Measurements from ENCODE around the gene BMPR2. TPM values are rescaled to one million over a fixed set of nuclear protein-coding genes. Genes with fewer than 3 reads are reported as not detected.
"Not testable (repeated sequence)": the region's sequence is repeated elsewhere in the genome, so short reads cannot be mapped to it uniquely, and the experiment has no call there.

BMPR2 gene
- total and polyA plus RNA-seq, 4 donors, result 4.3 to 16.2 (median 7.7) TPM

DNA sequence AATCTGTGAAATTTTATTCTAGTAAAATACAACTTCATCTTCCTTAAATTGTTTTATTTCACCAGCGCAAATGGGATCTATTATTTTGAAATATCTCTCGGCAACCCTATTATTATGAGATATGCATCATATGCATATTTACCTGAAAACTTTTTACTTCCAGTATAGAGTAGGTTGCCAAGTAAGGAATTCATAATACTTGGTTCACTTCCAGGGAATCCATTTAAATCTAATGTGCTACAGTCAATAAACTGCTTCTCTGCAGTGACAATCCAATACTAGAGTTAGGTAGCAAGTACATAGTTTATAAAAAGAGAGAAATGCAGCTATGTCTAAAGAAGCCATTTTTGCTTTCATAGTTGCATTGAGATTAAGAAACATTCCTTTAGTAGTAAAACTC is 169.8 kb downstream of the BMPR2 start:
- Histone ChIP-seq H3K4me1 (ENCODE audit: control insufficient read depth in 4 of 4, insufficient read depth in 4 of 4, low read length in 3 of 4) (no peaks in the 10 kb centered on the region), H3K9me3 (ENCODE audit: control insufficient read depth in 4 of 4, low read length in 3 of 4) (no peaks in the 10 kb centered on the region), H3K36me3 (ENCODE audit: control insufficient read depth in 4 of 4, insufficient read depth in 3 of 4, low read depth in 1 of 4, low read length in 3 of 4) (peaks cover 0 to 3% (median under 1%) of the 10 kb centered on the region in 4 donors), H3K27ac (ENCODE audit: low read depth in 1 of 2, low read length in 2 of 2) (no peak overlapping the region), H3K4me3 (ENCODE audit: low read depth in 1 of 3, low read length in 3 of 3) (no peak overlapping the region), H3K27me3 (ENCODE audit: control insufficient read depth in 4 of 4, insufficient read depth in 4 of 4, low read length in 3 of 4) (no peaks in the 10 kb centered on the region), H3K9ac (ENCODE audit: low read depth in 1 of 2, low read length in 2 of 2) (no peak overlapping the region)
- TF ChIP-seq NR2F2 (IDR thresholded peaks at IDR 0.05), result no peak
- TF ChIP-seq MAX (IDR thresholded peaks at IDR 0.05), result no peak
- no peak for TF ChIP-seq GABPA (IDR thresholded peaks at IDR 0.05 in 1 of 2, conservative IDR thresholded peaks at IDR 0.05 in 1 of 2)
- no peak for TF ChIP-seq FOXA2 (IDR thresholded peaks at IDR 0.05)
- 97% methylated on average over 2 of the region's 2 CpGs for WGBS
- no peak for DNase-seq (ENCODE audit: low spot score)

- H3K27me3 ChIP-seq (ENCODE audit: control insufficient read depth in 4 of 4, insufficient read depth in 4 of 4, low read length in 3 of 4); H3K4me1 ChIP-seq (ENCODE audit: control insufficient read depth in 4 of 4, insufficient read depth in 4 of 4, low read length in 3 of 4); DNase-seq (ENCODE audit: low spot score); H3K4me3 ChIP-seq (ENCODE audit: low read depth in 1 of 3, low read length in 3 of 3); H3K9ac ChIP-seq (ENCODE audit: low read depth in 1 of 2, low read length in 2 of 2); H3K36me3 ChIP-seq (ENCODE audit: control insufficient read depth in 4 of 4, insufficient read depth in 3 of 4, low read depth in 1 of 4, low read length in 3 of 4); H3K27ac ChIP-seq (ENCODE audit: low read depth in 1 of 2, low read length in 2 of 2); H3K9me3 ChIP-seq (ENCODE audit: control insufficient read depth in 4 of 4, low read length in 3 of 4): not testable (repeated sequence)
- WGBS, result 96% methylated on average over 13 of the region's 13 CpGs
Observed at GRCh38 chr2:202546499-202547141, 170.5 kb downstream of the BMPR2 start.

GRCh38 chr2:202548240-202548639 is 172.1 kb downstream of the BMPR2 start:
- TF ChIP-seq, protein P1, sequence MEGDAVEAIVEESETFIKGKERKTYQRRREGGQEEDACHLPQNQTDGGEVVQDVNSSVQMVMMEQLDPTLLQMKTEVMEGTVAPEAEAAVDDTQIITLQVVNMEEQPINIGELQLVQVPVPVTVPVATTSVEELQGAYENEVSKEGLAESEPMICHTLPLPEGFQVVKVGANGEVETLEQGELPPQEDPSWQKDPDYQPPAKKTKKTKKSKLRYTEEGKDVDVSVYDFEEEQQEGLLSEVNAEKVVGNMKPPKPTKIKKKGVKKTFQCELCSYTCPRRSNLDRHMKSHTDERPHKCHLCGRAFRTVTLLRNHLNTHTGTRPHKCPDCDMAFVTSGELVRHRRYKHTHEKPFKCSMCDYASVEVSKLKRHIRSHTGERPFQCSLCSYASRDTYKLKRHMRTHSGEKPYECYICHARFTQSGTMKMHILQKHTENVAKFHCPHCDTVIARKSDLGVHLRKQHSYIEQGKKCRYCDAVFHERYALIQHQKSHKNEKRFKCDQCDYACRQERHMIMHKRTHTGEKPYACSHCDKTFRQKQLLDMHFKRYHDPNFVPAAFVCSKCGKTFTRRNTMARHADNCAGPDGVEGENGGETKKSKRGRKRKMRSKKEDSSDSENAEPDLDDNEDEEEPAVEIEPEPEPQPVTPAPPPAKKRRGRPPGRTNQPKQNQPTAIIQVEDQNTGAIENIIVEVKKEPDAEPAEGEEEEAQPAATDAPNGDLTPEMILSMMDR (IDR thresholded peaks at IDR 0.05; ENCODE audit: low read depth, low read length, missing input control), result no peak
- TF ChIP-seq SP1 (IDR thresholded peaks at IDR 0.05) (no peak), FOXA2 (IDR thresholded peaks at IDR 0.05) (no peak), JUND (IDR thresholded peaks at IDR 0.05) (no peak), EGR1 (IDR thresholded peaks at IDR 0.05; ENCODE audit: low read depth in 2 of 2) (no peak), RXRA (IDR thresholded peaks at IDR 0.05) (no peak), FOXA1 (IDR thresholded peaks at IDR 0.05) (no peak), TAF1 (conservative IDR thresholded peaks at IDR 0.05) (no peak), REST (IDR thresholded peaks at IDR 0.05) (no peak)
- TF ChIP-seq, protein P2, sequence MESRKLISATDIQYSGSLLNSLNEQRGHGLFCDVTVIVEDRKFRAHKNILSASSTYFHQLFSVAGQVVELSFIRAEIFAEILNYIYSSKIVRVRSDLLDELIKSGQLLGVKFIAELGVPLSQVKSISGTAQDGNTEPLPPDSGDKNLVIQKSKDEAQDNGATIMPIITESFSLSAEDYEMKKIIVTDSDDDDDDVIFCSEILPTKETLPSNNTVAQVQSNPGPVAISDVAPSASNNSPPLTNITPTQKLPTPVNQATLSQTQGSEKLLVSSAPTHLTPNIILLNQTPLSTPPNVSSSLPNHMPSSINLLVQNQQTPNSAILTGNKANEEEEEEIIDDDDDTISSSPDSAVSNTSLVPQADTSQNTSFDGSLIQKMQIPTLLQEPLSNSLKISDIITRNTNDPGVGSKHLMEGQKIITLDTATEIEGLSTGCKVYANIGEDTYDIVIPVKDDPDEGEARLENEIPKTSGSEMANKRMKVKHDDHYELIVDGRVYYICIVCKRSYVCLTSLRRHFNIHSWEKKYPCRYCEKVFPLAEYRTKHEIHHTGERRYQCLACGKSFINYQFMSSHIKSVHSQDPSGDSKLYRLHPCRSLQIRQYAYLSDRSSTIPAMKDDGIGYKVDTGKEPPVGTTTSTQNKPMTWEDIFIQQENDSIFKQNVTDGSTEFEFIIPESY (IDR thresholded peaks at IDR 0.05), result no peak
- TF ChIP-seq, protein P3, sequence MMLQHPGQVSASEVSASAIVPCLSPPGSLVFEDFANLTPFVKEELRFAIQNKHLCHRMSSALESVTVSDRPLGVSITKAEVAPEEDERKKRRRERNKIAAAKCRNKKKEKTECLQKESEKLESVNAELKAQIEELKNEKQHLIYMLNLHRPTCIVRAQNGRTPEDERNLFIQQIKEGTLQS (IDR thresholded peaks at IDR 0.05), result no peak
- no peak overlapping the region for H3K27ac ChIP-seq (ENCODE audit: low read depth in 1 of 2, low read length in 2 of 2)
- no peaks in the 10 kb centered on the region for H3K27me3 ChIP-seq (ENCODE audit: control insufficient read depth in 4 of 4, insufficient read depth in 4 of 4, low read length in 3 of 4)
- DNase-seq (ENCODE audit: low spot score), result no peak
- H3K36me3 ChIP-seq (ENCODE audit: control insufficient read depth in 4 of 4, insufficient read depth in 3 of 4, low read depth in 1 of 4, low read length in 3 of 4), result peaks cover 0 to 3% (median 1%) of the 10 kb centered on the region in 4 donors
- no peaks in the 10 kb centered on the region for H3K4me1 ChIP-seq (ENCODE audit: control insufficient read depth in 4 of 4, insufficient read depth in 4 of 4, low read length in 3 of 4)
- H3K4me3 ChIP-seq (ENCODE audit: low read depth in 1 of 3, low read length in 3 of 3), result no peak overlapping the region
- H3K9ac ChIP-seq (ENCODE audit: low read depth in 1 of 2, low read length in 2 of 2), result no peak overlapping the region
- H3K9me3 ChIP-seq (ENCODE audit: control insufficient read depth in 4 of 4, low read length in 3 of 4), result no peaks in the 10 kb centered on the region
- WGBS, result 95% methylated on average over 2 of the region's 2 CpGs

- peaks cover 1 to 18% (median 10%) of the 10 kb centered on the region in 4 donors for H3K36me3 ChIP-seq (ENCODE audit: control insufficient read depth in 4 of 4, insufficient read depth in 3 of 4, low read depth in 1 of 4, low read length in 3 of 4)
- not testable (repeated sequence) for H3K27ac ChIP-seq (ENCODE audit: low read depth in 1 of 2, low read length in 2 of 2); H3K9ac ChIP-seq (ENCODE audit: low read depth in 1 of 2, low read length in 2 of 2); H3K9me3 ChIP-seq (ENCODE audit: control insufficient read depth in 4 of 4, low read length in 3 of 4); H3K4me3 ChIP-seq (ENCODE audit: low read depth in 1 of 3, low read length in 3 of 3); DNase-seq (ENCODE audit: low spot score); H3K4me1 ChIP-seq (ENCODE audit: control insufficient read depth in 4 of 4, insufficient read depth in 4 of 4, low read length in 3 of 4); H3K27me3 ChIP-seq (ENCODE audit: control insufficient read depth in 4 of 4, insufficient read depth in 4 of 4, low read length in 3 of 4)
- WGBS, result 96% methylated on average over 10 of the region's 10 CpGs
Observed at GRCh38 chr2:202551000-202551399, 174.9 kb downstream of the BMPR2 start.

Measured in liver (tissue), 9 donors.